ENCODE measurements around the gene PPP4C. TPM values are rescaled to one million over a fixed set of nuclear protein-coding genes. Genes with fewer than 3 reads are reported as not detected.

PPP4C gene
- total RNA-seq, 1 donor from 2014 or later: 121 TPM

DNA sequence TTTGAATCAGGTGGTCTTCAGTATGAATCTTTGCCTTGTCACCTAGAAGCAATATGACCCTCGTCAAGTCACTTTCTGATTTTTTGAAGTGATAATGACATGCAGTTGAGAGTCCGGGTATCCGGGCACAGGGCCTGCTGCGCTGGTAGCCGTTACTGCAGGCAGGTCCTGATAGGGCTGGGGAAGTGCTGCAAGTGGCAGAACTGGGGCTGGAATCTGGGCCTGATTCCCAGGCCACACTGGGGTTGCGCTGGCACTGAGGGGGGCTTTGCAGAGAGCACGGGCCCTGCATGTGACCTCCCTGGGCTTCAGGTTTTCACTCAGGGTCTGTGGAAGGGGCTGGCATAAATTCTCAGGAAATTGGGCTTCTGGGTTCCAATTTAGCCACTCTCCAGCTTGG is 3.0 kb downstream of the PPP4C start:
- no peak for DNase-seq (ENCODE audit: extremely low read depth, low read depth, low spot score)

DNA sequence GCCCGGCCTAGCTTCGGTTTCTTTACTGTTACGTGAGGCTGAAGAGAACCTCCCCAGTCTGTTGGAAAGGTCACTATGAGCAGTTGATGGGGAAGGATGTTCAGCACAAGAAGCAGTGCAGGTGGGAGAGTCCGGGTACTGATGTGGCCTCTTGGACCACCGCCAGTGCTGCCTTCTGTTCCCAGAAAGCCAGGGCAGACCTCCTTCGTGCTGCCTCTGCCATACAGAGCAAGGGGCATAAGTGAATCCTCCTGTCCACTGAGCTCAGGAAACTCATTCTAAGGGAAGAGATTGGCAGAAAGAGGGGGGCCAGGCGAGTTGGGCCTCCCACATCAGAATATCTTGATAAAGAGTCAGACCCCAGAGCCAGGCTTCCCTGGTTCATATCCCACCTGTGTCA is 3.7 kb downstream of the PPP4C start:
- DNase-seq (ENCODE audit: extremely low read depth, low read depth, low spot score): no peak

DNA sequence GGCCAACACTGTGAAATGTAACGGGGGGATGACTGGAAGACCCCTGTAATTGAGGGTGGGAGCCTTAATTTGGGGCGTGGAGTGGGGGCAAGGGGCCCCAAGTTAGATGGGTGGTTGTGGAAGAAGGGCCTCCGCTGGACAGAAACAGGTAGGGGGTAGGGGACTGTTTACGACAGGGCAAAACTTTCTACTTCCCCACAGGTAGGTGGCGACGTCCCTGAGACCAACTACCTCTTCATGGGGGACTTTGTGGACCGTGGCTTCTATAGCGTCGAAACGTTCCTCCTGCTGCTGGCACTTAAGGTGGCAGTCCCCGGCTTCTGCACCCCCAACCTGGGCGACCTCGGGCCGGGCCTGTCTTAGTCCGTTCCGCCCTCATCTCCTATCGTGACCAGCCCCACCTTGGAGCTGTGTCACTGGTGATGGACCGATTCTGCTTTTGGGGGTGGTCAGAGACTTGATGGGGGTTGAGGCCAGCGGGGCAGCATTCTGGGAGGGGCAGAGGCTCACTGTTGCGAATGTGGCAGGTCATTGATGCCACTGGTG is 6.8 kb downstream of the PPP4C start:
- DNase-seq (ENCODE audit: extremely low read depth, low read depth, low spot score): no peak

DNA sequence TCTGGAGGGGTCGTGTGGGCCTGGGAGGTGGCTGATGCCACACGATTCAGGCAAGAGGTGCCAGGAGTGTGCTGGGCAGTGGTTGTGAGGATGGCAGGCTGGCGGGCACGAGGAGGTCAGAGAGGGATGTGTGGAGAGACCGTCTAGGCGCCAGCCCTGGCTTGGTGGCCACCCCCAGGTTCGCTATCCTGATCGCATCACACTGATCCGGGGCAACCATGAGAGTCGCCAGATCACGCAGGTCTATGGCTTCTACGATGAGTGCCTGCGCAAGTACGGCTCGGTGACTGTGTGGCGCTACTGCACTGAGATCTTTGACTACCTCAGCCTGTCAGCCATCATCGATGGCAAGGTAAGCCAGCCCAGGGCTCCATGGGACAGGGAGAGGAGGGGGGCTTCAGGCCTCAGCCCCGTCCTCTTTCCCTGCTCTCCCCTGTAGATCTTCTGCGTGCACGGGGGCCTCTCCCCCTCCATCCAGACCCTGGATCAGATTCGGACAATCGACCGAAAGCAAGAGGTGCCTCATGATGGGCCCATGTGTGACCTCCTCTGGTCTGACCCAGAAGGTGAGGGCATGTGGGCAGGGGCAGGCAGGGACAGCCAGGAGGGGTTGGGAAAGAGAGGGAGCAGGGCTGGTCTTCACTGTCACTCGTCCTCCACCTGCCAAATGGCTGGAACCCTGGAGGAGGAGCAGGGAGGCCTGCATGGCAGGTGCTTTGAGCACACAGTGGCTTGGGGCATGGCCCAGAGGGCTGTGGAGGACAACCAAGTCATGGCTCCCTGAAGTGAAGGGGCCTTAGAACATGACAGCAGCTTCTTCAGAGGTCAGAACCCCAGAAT is 7.6 kb downstream of the PPP4C start:
- DNase-seq (ENCODE audit: extremely low read depth, low read depth, low spot score): no peak

DNA sequence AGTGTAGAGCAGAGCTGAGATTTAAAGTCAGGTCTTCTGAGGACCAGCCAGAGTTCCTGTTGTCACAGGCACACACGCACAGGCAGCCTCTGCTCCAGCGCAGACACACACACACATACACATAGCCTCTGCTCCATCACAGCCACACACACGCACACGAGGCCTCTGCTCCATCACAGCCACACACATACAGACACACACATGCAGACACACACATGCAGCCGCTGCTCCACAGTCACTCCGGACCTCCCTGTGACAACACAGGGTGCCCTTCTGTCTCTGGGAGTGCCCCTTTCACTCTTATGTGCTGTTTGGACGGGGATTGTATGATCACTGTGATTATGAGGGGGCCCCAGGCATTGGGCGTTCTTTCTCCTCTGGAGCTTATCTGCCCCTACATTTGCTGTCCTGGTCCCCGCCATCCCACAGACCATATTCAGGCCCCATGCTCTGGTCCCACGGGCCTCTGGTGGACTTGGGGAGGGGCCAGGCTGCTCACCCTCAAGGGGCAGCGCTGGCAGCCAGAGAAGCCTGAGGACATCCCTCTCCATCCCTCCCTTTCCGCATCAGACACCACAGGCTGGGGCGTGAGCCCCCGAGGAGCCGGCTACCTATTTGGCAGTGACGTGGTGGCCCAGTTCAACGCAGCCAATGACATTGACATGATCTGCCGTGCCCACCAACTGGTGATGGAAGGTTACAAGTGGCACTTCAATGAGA is 8.5 kb downstream of the PPP4C start:
- DNase-seq (ENCODE audit: extremely low read depth, low read depth, low spot score): no peak

DNA sequence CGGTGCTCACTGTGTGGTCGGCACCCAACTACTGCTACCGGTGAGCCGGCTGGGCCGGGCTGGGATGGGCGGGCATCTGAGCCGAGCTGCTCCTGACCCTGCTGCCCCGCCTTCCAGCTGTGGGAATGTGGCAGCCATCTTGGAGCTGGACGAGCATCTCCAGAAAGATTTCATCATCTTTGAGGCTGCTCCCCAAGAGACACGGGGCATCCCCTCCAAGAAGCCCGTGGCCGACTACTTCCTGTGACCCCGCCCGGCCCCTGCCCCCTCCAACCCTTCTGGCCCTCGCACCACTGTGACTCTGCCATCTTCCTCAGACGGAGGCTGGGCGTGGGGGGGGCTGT is 9.0 kb downstream of the PPP4C start:
- DNase-seq (ENCODE audit: extremely low read depth, low read depth, low spot score): no peak

DNA sequence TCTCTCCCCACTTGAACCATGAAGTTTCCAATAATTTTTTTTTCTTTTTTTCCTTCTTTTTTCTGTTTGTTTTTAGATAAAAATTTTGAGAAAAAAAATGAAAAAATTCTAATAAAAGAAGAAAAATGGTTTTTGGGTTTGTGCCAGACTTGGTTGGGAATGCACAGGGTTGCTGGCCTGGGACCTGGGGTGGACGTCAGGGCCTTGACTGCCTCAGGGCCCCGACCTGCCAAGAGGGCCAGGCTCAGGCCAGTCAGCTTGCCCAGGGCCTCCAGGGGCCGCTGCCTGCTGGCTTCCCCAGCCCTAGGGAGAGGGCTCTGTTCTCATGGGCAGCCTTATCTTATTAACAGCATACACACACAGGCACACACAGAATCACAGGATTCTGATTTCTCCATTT is 9.5 kb downstream of the PPP4C start:
- DNase-seq (ENCODE audit: extremely low read depth, low read depth, low spot score): no peak

DNA sequence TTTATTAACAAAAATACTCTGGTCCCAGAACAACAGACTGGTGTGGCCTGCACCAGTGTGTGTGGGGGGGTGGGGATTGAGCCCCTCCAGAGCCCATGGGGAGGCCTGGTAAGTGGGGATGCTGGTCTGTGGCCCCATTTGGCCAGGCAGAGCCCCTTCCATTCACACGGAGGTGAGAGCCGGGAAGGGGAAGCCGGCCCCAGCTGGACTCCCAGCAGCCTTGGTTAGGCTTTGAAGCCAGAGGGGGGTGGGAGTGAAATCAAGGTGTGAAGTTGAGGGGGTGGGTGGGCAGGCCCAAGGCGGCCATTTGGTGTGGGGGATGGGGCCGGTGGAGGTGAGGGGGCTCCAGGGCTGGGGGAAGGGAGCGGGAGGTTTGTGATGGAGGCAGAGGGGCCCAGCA is 10.0 kb downstream of the PPP4C start:
- DNase-seq (ENCODE audit: extremely low read depth, low read depth, low spot score): no peak

DNA sequence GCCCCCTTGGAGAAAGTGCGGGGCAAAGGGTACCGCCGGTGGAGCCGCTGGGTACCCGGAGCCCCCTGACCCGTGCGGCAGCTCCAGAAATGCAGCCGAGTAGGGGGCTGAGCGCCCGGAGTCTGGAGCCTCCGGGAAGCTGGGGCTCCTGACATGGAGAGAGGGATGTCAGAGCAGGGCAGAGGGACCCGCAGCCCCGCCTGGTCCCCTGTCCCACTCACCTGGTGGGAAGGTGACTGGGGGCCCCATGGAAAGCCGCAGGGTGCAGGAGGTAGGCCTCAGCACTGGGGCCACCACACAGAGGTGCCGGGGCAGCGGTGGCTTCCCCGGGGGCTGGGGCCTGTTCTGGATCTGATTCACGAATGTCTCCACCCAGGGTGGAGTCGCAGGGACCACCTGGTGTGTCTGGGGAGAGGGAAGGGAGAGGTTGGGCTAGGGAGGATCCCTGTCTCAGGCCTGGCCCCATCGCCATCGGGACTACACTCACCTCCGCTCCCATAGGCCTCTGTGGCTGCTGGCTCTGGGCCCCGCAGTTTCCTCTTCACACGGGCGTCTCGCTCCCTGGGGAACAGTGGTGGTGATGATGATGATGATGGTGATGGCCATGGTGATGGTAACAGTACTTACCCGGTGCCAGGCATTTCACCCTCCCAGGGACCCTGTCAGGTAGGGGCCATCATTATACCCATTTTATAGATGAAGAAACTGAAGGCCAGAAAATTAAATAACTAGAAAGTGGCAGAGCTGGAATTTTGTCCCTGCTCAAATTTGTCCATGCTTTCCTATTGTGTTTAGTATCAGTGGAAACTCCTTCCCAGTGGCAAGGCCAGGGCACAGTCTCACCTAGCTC is 10.7 kb downstream of the PPP4C start:
- DNase-seq (ENCODE audit: extremely low read depth, low read depth, low spot score): no peak

DNA sequence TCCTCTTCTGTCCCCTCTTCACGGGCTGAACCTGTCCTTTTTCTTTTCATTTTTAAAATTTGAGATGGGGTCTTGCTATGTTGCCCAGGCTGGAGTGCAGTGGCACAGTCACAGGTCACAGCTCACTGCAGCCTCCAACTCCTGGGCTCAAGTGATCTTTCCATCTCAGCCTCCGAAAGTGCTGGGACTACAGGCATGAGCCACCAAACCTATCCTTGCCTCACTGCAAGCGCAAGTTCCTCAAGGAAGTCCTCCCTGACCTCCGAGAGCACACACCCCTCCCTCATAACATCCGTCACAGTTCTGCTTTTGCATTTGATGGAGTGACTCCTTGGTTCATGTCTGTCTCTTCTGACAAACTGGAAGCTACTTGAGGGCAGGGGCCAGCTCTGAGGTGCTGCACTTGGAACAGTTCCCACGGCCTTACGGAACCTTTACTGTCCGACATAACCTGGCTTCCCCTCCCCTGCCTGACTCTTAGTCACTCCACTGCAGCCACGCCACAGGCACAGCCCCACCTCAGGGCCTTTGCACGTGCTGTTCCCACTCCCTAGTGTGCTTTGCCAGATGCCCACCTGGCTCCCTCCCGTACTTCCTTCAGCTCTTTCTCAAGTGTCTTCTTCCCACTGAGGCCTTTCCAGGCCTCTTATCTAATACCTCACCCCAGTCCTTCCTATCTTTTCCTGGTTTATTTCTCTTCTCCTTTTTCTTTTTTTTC is 11.5 kb downstream of the PPP4C start:
- DNase-seq (ENCODE audit: extremely low read depth, low read depth, low spot score): no peak

DNA sequence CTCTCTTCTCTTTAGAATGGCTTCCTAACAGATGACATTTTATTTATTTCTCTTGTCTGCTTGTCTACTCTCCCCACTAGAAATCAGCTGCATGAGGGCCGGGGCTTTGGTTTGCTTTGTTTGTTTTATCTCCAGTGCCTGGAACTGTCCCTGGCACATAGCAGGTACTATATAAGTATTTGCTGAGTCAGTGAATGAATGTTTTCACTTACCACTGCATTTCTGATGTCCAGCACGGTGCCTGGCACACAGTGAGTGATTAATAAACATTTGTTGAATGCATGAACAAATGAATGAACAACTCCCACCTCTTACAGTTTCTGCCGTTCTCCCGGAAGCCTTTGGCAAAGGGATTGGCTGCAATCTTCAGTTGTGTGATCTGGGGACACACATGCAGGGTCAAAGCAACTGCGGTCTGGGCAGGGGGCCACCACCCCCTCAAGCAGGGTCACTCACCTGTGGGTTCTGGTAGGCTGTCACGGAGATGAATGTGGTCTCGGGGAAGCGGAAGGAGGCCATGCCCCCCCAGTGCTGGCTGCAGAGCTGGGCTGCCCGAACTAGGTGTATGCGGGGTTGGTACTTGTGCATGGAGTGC is 12.5 kb downstream of the PPP4C start:
- DNase-seq (ENCODE audit: extremely low read depth, low read depth, low spot score): no peak

DNA sequence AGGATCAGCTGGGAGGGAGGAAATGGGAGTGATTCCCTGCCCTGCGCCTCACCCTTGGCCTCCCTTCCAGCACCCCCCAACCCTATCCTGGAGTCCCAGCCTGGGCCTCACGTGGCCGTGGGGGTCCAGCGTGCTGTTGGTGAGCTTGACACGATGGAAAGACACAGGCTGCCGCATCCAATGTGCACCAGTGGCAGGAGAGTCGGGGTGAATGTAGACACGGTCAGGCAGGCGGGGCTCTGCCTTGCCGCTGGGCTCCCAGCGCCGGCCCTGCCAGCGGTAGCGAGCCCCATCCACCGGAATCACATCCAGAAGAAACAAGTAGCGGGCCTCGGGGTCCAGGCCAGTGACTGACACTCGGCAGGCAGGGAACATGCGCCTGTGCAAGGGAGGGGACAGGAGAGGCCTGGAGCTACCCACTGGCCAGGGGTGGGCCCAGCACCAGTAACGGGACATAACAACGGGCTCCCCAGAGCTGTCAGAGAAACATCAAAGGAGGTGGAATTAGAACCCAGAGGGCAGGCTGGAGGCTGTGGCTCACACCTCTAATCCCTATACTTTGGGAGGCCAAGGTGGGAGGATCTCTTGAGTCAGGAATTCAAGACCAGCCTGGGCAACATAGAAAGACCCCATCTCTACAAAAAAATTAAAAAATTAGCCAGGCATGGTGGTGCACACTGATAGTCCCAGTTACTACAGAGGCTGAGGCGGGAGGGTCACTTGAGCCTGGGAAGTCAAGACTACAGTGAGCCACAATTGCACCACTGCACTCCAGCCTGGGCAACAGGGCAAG is 13.2 kb downstream of the PPP4C start:
- no peak for DNase-seq (ENCODE audit: extremely low read depth, low read depth, low spot score)

DNA sequence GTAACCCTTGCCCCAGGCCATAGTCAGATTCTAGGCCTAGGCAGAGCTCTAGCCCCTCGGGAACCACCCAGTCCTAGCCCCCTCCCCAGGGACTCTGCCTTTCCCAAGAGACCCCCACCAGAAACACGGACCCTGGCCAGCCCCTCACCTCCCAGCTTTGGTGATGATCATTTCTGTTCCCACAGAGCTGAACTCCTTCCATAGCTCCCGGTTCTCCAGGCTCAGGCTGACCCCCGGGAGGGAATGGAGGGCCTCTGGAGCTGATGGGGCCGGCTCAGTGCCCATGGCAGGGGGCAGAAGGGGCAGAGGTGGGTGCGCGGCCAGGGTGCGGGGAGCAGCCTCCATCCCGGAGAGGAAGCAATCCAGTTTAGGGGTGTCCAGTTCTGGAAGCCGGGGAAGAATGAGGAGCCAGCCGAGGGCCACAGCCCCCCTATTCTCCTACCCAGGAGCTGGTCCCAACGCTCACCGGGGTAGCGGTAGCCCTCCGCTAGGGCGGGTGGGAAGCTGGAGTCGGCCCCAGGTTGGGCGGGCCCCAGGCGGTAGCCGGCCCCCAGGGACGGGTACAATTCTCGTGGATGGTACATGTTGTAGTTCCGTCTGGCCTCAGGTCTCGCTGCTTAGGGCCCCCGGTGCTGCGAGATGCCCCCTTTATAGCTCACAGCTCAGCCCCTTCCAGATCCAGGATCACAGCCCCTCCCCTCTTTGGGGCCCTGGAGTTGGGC is 15.0 kb downstream of the PPP4C start:
- DNase-seq (ENCODE audit: extremely low read depth, low read depth, low spot score): no peak

DNA sequence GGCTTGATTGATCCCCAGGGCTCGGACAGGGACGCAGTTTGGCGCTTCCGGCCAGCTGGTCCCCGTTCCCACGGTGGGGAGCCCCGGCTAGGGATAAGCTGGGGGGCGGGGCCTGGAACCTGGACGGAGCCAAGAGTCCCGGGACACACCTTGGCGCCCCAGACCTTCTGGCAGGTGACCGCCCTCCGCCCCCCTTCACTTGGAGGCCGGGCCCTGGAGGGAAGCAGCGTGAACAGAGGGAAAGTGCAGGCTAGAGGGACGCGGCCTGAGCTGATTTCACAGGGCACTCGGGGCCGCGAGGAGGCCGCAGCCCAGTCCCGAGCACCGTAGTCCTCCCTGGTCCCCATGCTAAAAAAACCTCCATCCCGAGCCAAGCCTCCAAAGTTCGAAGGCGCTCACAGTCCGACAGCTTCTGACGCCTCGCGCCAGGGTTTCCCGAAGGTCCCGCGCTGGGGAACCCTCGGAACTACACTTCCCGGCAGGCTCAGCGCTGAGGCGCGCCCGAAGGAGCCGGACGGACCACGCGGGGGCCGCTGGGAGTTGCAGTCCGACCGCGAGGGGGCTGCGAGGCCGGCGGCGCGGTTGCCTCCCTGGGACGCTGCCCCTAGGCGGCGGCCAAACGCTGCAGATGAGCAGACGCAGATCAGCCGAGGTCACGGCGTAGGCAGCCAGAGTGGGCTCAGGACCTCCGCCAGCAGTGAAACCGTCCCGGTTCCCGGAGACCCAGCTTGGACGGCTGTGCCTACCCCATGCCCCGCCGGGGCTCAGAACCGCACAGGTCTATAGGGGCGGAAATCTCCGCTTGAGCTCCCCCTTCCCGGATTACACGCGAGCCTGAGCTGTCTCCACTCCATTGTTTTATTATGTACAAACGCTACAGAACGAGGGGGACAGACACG is 15.9 kb downstream of the PPP4C start, which contains the start of gene TBX6:
TBX6 (minus strand) TSS at position 451 of the 899 bp plus-strand sequence. CDS start 731 bp downstream, outside the sequence.
- no peak for DNase-seq (ENCODE audit: extremely low read depth, low read depth, low spot score)

DNA sequence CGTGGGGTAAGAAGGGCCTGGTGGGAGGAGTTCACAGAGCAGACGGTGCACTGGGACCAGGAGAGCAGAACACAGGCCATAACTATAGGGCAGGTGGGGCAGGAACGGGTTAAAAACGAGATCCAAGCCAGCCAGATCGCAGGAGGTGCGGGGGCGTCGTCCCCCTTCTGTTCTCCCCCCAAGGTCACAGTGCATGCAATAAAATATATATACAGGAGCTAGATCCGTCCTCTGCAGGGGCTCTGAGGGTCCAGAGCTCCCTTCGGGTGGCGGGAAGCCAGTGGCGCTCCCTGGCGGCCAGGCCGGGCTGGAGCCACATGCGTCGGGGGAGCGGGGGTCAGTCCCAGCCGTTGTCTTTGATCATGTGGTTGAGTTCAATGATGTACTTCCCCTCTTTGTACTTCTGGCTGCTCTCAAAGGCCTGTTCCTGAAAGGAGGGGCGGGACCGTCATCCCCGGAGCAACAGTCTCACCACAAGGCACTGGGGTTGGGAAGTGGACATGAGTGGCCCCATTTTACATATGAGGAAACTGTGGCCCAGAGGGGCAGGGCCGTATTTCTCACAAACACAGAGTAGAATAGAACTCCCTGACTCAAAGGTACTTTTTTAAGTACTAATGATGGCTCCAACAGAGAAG is 16.7 kb downstream of the PPP4C start:
- DNase-seq (ENCODE audit: extremely low read depth, low read depth, low spot score): peak; percentile 72

DNA sequence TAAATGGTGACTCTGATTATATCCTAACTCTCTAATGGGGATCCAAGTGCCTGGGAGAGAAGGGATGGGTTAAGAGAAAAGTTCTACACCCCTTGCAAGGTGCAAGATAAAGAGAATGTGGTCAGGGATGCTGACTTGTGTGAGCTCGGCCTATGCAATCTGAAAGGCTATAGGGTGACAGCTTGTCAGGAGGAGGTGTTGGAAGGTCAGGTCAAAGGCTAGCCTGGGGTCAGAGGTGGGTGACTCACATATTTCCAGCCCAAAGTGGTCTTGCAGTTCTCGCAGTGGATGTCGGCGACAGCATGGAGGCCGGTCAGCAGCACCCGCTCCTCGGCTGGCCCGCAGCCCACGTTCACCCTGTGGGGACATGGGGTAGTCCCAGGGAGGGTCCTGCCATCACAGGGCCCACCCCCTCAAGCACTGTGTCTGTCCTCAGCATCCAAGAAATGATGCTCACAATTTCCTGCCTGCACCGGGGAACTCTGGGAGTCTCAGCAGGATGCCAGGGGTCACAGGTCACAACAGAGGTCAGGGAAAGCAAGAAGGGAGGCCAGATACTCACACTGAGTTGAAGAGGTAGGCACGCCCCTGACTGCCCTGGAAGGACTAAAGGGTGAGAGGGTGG is 18.9 kb downstream of the PPP4C start:
- no peak for DNase-seq (ENCODE audit: extremely low read depth, low read depth, low spot score)

Measured in glomerular endothelial cell (primary cell).